ENCODE measurements around the gene KLK3. TPM values are rescaled to one million over a fixed set of nuclear protein-coding genes. Genes with fewer than 3 reads are reported as not detected.

Gene KLK3
- total RNA-seq, 2 donors from 2014 or later: not detected

DNA sequence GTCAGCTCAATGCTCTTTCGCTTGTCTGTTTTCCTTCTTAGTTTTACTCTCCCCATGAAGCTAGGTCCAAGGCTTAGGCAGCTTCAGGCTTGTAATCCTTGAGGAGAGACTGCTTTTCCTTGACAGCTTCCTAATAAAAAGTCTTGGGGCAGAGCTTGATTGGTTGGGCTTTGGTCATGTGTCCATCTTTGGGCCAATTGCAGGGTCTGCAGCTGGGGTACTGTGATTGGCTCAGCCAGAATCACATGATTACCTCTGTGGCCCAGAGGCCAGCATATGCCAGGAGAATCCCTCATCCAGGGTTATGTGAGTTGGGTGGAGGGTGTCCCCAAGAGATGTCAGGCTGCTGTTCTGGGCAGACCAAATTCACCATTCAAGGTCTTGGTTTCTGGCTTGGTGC lies 39.3 kb upstream of the KLK3 start:
- DNase-seq (ENCODE audit: low spot score) (no peak), ATAC-seq (ENCODE audit: insufficient number of reproducible peaks, low FRiP score, low read depth) (no peak)
- Histone ChIP-seq H3K4me1 (ENCODE audit: control insufficient read depth in 1 of 2, low read depth in 2 of 2) (no peaks in the 10 kb centered on the region), H3K36me3 (no peaks in the 10 kb centered on the region), H3K4me3 (no peak overlapping the region), H3K27ac (no peak overlapping the region), H3K27me3 (replicated peaks; ENCODE audit: insufficient read depth) (no peaks in the 10 kb centered on the region), H3K9me3 (no peaks in the 10 kb centered on the region)
- TF ChIP-seq, protein P1, sequence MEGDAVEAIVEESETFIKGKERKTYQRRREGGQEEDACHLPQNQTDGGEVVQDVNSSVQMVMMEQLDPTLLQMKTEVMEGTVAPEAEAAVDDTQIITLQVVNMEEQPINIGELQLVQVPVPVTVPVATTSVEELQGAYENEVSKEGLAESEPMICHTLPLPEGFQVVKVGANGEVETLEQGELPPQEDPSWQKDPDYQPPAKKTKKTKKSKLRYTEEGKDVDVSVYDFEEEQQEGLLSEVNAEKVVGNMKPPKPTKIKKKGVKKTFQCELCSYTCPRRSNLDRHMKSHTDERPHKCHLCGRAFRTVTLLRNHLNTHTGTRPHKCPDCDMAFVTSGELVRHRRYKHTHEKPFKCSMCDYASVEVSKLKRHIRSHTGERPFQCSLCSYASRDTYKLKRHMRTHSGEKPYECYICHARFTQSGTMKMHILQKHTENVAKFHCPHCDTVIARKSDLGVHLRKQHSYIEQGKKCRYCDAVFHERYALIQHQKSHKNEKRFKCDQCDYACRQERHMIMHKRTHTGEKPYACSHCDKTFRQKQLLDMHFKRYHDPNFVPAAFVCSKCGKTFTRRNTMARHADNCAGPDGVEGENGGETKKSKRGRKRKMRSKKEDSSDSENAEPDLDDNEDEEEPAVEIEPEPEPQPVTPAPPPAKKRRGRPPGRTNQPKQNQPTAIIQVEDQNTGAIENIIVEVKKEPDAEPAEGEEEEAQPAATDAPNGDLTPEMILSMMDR (IDR thresholded peaks at IDR 0.05): no peak

- H3K9me3 ChIP-seq: no peaks in the 10 kb centered on the region
- peak overlapping the region; percentile 50 for H3K4me3 ChIP-seq
- no peak for ATAC-seq (ENCODE audit: insufficient number of reproducible peaks, low FRiP score, low read depth)
Observed at GRCh38 chr19:50817941-50818858, 36.5 kb upstream of the KLK3 start.

GRCh38 chr19:50818859-50819472 lies 35.7 kb upstream of the KLK3 start:
- TF ChIP-seq, protein P1 (IDR thresholded peaks at IDR 0.05): no peak
- H3K27ac ChIP-seq: no peak overlapping the region
- H3K4me3 ChIP-seq: no peak overlapping the region

More at GRCh38 chr19:50817941-50818858, 36.5 kb upstream of the KLK3 start:
- Histone ChIP-seq H3K36me3 (no peaks in the 10 kb centered on the region), H3K4me1 (ENCODE audit: control insufficient read depth in 1 of 2, low read depth in 2 of 2) (no peaks in the 10 kb centered on the region), H3K27ac (no peak overlapping the region), H3K27me3 (replicated peaks; ENCODE audit: insufficient read depth) (no peaks in the 10 kb centered on the region)
- no peak for DNase-seq (ENCODE audit: low spot score)
- TF ChIP-seq, protein P1 (IDR thresholded peaks at IDR 0.05): no peak

GRCh38 chr19:50819636-50820035 lies 35.1 kb upstream of the KLK3 start:
- Histone ChIP-seq H3K9me3 (no peaks in the 10 kb centered on the region), H3K27ac (no peak overlapping the region), H3K4me1 (ENCODE audit: control insufficient read depth in 1 of 2, low read depth in 2 of 2) (no peaks in the 10 kb centered on the region), H3K36me3 (no peaks in the 10 kb centered on the region), H3K4me3 (no peak overlapping the region), H3K27me3 (replicated peaks; ENCODE audit: insufficient read depth) (no peaks in the 10 kb centered on the region)
- ATAC-seq (ENCODE audit: insufficient number of reproducible peaks, low FRiP score, low read depth) (no peak), DNase-seq (ENCODE audit: low spot score) (no peak)
- TF ChIP-seq, protein P1 (IDR thresholded peaks at IDR 0.05): no peak

More at GRCh38 chr19:50818859-50819472, 35.7 kb upstream of the KLK3 start:
- Histone ChIP-seq H3K27me3 (replicated peaks; ENCODE audit: insufficient read depth) (no peaks in the 10 kb centered on the region), H3K36me3 (no peaks in the 10 kb centered on the region), H3K4me1 (ENCODE audit: control insufficient read depth in 1 of 2, low read depth in 2 of 2) (no peaks in the 10 kb centered on the region), H3K9me3 (no peaks in the 10 kb centered on the region)
- DNase-seq (ENCODE audit: low spot score): no peak
- ATAC-seq (ENCODE audit: insufficient number of reproducible peaks, low FRiP score, low read depth): no peak

GRCh38 chr19:50820086-50820485 lies 34.6 kb upstream of the KLK3 start:
- TF ChIP-seq, protein P1 (IDR thresholded peaks at IDR 0.05): no peak
- Histone ChIP-seq H3K27me3 (replicated peaks; ENCODE audit: insufficient read depth) (no peaks in the 10 kb centered on the region), H3K4me3 (no peak overlapping the region), H3K36me3 (no peaks in the 10 kb centered on the region), H3K4me1 (ENCODE audit: control insufficient read depth in 1 of 2, low read depth in 2 of 2) (no peaks in the 10 kb centered on the region), H3K9me3 (no peaks in the 10 kb centered on the region), H3K27ac (no peak overlapping the region)
- no peak for ATAC-seq (ENCODE audit: insufficient number of reproducible peaks, low FRiP score, low read depth)
- no peak for DNase-seq (ENCODE audit: low spot score)

Measured in thoracic aorta (tissue), 2 donors.